ENCODE data around the gene LDLRAD4.
A peak's percentile ranks its signal among the peaks of the same experiment; 100 is the strongest.

The LDLRAD4 gene

DNA sequence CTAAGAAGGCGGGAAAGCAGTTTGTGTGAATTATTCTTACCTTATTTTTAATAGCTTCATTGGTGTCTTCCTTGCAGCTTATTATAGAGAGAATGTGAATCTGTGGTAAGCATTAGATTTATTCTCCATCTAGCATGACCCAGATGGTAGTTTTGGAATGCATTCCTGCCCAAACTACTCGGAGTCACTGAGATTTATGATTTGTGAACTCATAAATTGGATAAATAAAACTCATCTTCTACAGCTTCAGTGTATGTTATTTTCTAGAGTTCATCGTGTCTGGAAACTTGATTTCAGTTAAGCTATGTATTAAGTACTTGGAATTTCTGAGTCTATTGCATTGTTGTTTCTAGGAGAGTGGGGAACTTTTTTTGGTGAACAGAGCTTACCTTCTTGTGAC is 337.3 kb downstream of the LDLRAD4 start:
- DNase-seq (ENCODE audit: low read depth in 2 of 2), result no peak

DNA sequence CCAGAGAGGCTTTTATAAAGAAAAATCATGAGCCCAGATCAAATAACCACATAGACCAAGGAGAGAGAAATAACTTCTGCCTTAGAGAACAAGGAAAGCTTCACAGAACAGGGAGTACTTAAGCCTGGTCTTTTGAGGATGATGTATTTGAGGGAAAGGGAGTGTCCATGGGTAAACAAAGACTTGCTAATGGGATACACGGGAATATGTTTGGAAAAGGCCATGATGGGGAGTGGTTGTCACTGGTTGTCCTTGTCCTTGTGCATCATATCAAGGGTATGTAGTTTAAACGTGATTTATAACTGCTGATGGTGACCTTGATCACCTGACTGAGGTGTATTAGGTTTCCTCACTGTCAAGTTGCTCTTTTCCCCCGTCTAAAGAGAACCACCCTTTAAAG is 337.9 kb downstream of the LDLRAD4 start:
- no peak for DNase-seq (ENCODE audit: low read depth in 2 of 2)
- H3K4me3 ChIP-seq (replicated peaks in 1 of 2; ENCODE audit: low read depth in 2 of 2, low read length in 2 of 2), result no peak overlapping the region
- TF ChIP-seq, protein P1, sequence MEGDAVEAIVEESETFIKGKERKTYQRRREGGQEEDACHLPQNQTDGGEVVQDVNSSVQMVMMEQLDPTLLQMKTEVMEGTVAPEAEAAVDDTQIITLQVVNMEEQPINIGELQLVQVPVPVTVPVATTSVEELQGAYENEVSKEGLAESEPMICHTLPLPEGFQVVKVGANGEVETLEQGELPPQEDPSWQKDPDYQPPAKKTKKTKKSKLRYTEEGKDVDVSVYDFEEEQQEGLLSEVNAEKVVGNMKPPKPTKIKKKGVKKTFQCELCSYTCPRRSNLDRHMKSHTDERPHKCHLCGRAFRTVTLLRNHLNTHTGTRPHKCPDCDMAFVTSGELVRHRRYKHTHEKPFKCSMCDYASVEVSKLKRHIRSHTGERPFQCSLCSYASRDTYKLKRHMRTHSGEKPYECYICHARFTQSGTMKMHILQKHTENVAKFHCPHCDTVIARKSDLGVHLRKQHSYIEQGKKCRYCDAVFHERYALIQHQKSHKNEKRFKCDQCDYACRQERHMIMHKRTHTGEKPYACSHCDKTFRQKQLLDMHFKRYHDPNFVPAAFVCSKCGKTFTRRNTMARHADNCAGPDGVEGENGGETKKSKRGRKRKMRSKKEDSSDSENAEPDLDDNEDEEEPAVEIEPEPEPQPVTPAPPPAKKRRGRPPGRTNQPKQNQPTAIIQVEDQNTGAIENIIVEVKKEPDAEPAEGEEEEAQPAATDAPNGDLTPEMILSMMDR (IDR thresholded peaks at IDR 0.05; ENCODE audit: low read depth, low read length), result no peak

More for the DNA sequence above, 337.3 kb downstream of the LDLRAD4 start:
- H3K4me3 ChIP-seq (replicated peaks in 1 of 2; ENCODE audit: low read depth in 2 of 2, low read length in 2 of 2), result no peak overlapping the region
- TF ChIP-seq, protein P1 (IDR thresholded peaks at IDR 0.05; ENCODE audit: low read depth, low read length), result no peak

DNA sequence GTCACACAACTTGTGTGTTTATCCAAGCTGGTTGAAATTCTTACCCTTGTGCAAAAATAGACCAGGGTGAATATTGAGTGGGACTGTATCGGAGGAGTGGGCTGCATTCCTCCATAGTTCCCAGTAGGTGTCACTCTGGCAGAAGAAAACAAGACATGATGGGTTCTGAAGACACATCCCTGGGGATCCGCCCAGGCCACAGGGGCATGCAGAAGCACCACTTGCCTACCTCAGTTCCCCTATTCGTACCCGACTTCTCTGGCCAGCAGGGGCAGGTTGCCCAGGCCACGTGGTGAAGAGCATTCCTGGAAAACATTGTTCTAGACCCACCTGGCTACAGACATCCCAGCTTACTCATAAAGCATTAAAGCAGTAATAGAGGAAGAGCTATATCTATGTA is 339.6 kb downstream of the LDLRAD4 start:
- TF ChIP-seq, protein P1 (IDR thresholded peaks at IDR 0.05; ENCODE audit: low read depth, low read length), result peak; percentile 52
- DNase-seq (ENCODE audit: low read depth in 2 of 2), result peak; percentile 27 to 44
- no peak overlapping the region for H3K4me3 ChIP-seq (replicated peaks in 1 of 2; ENCODE audit: low read depth in 2 of 2, low read length in 2 of 2)

DNA sequence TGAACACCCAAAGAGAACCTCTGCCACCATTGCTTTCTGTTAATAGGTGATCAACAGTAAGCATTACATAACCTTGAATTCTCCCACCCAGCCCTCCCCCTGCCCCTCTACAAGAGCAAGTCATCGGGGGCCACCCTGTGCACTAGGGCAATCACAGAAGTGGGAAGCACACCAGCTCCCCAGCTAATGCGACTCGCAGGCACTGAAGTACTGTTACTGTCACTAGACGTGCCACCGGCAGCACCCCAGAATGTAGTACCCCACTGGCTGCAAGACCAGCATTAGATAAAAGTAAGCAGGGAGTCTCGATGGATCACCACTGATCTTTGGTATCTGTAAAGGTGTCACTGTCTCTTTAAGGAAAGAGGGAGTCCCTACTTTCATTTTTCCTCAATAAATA is 340.2 kb downstream of the LDLRAD4 start:
- H3K4me3 ChIP-seq (replicated peaks in 1 of 2; ENCODE audit: low read depth in 2 of 2, low read length in 2 of 2), result no peak overlapping the region
- no peak for DNase-seq (ENCODE audit: low read depth in 2 of 2)
- TF ChIP-seq, protein P1 (IDR thresholded peaks at IDR 0.05; ENCODE audit: low read depth, low read length), result no peak

DNA sequence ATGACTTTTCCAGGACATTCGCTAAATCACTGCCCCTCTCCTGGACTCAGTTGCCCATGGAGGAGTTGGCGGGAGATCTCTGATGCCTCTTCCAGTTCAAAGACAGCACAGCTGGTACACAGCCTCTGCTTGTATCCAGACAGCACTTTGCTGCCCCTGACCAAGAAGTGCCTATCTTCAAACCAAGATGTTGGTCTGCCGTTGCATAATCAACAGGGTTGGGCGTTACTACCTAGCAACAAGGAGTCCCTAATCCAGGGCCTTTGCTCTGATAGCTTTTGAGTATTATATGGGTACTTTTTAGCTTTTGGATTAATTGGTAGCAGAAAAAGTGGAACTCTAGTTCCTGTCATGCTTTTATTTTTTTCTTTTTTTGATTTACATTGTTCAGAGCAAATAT is 341.2 kb downstream of the LDLRAD4 start:
- no peak for DNase-seq (ENCODE audit: low read depth in 2 of 2)
- no peak overlapping the region for H3K4me3 ChIP-seq (replicated peaks in 1 of 2; ENCODE audit: low read depth in 2 of 2, low read length in 2 of 2)
- TF ChIP-seq, protein P1 (IDR thresholded peaks at IDR 0.05; ENCODE audit: low read depth, low read length), result no peak

DNA sequence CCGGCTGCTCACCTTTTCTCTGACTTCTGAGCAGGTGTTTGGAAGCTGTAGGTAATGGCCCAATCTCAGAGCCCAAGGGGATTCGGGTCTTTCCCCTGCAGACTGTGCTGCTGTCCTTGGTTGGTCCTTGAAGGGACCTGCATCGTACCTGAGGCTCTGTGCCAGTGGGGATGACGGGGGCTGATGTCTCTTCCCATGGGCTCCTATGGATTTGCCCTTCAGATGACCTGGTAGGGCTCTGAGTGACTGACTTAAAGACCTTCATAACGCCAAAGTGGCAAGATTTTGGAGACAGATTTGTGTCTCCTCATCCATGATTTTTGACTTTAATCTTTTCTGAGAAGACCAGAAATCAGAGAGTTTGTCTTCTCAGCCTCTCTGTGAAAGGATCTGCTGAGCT is 341.7 kb downstream of the LDLRAD4 start:
- DNase-seq (ENCODE audit: low read depth in 2 of 2), result no peak
- TF ChIP-seq, protein P1 (IDR thresholded peaks at IDR 0.05; ENCODE audit: low read depth, low read length), result no peak
- no peak overlapping the region for H3K4me3 ChIP-seq (replicated peaks in 1 of 2; ENCODE audit: low read depth in 2 of 2, low read length in 2 of 2)

DNA sequence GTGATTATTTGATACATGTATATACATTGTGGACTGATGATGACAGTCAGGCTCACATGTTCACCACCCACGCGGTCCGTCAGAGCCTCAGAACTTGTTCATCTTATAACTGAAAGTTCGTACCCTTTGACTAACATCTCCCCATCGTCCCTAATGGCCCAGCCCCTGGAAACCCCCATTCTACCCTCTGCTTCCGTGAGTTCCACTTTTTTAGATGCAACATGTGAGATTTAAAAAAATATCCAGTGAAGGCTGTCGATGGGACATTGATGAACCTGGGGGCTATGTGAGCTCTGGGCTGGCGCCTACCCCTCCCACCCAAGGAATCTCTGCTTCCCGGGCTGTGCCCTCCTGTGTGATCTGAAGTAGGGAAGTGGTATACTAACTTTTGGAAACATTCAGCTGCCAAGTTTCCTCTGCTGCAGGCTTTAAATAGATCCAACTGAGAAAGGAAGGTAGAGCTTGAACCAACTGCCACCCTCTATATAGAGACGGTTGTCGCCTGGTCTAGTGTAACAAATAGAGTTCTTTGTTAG is 344.0 kb downstream of the LDLRAD4 start:
- no peak overlapping the region for H3K4me3 ChIP-seq (replicated peaks in 1 of 2; ENCODE audit: low read depth in 2 of 2, low read length in 2 of 2)
- DNase-seq (ENCODE audit: low read depth in 2 of 2), result no peak
- TF ChIP-seq, protein P1 (IDR thresholded peaks at IDR 0.05; ENCODE audit: low read depth, low read length), result no peak
